Adipose tissue (tissue), 3 donors: ENCODE data around the gene RFC1. TPM values are rescaled to one million over a fixed set of nuclear protein-coding genes. Genes with fewer than 3 reads are reported as not detected.
"Not testable (repeated sequence)": the region's sequence is repeated elsewhere in the genome, so short reads cannot be mapped to it uniquely, and the experiment has no call there.

Experiments
- H3K27ac ChIP-seq: one replicate; pipeline ENCODE4 v1.5.1; 2013; ENCODE audit warnings: low read depth, low read length
- WGBS, 3 donors: extraction: QIAGEN DNeasy Blood & Tissue Kit; methylation state at CpG; one replicate each; pipeline ENCODE4 v1.1.7; 2013; 5-methylcytosine and 5-hydroxymethylcytosine counted together
- polyA plus RNA-seq, 3 donors: library from polyadenylated mRNA; stranded (reverse); fragments of 200-250 nt; gene quantifications; one replicate each; pipeline ENCODE4 v1.2.3, GENCODE V29; 2013
- donor health status: healthy with polysubstance abuse.
- donor health status: Bipolar disorder and iron deficiency.
- donor health status: healthy.

Gene RFC1
- polyA plus RNA-seq, 3 donors = 12.3 to 31.0 (median 12.7) TPM

GRCh38 chr4:39277661-39278060 lies 88.5 kb downstream of the RFC1 start:
- H3K27ac ChIP-seq = not testable (repeated sequence)
- WGBS, 3 donors = 82 to 88% (median 83%) methylated on average over 6 of the region's 6 CpGs

- 94 to 96% (median 95%) methylated on average over 4 of the region's 4 CpGs for WGBS, 3 donors
Observed at GRCh38 chr4:39274503-39274902, 91.7 kb downstream of the RFC1 start.

GRCh38 chr4:39263895-39264294 lies 102.3 kb downstream of the RFC1 start:
- 71 to 86% (median 84%) methylated on average over 2 of the region's 2 CpGs for WGBS, 3 donors
- H3K27ac ChIP-seq = no peak overlapping the region

More at GRCh38 chr4:39274503-39274902, 91.7 kb downstream of the RFC1 start:
- H3K27ac ChIP-seq = no peak overlapping the region

- H3K27ac ChIP-seq = no peak overlapping the region
- 95 to 99% (median 95%) methylated on average over 4 of the region's 4 CpGs for WGBS, 3 donors
Observed at GRCh38 chr4:39259571-39260330, 106.4 kb downstream of the RFC1 start.

GRCh38 chr4:39256436-39256835 lies 109.7 kb downstream of the RFC1 start:
- 36 to 92% (median 86%) methylated on average over 2 of the region's 2 CpGs for WGBS, 3 donors
- no peak overlapping the region for H3K27ac ChIP-seq

- WGBS, 3 donors = 71 to 84% (median 76%) methylated on average over 5 of the region's 5 CpGs
- no peak overlapping the region for H3K27ac ChIP-seq
Observed at GRCh38 chr4:39255871-39256270, 110.3 kb downstream of the RFC1 start.

- no peak overlapping the region for H3K27ac ChIP-seq
- 49 to 53% (median 52%) methylated on average over 2 of the region's 2 CpGs for WGBS, 3 donors
Observed at GRCh38 chr4:39255266-39255665, 110.9 kb downstream of the RFC1 start.

GRCh38 chr4:39243462-39243861 lies 122.7 kb downstream of the RFC1 start:
- 92 to 94% (median 94%) methylated on average over 3 of the region's 3 CpGs for WGBS, 3 donors

More at GRCh38 chr4:39243462-39243861, 122.7 kb downstream of the RFC1 start:
- no peak overlapping the region for H3K27ac ChIP-seq

Other genes with a start within 250 kb of the RFC1 start
- 10 to 100 TPM; 13.6 to 27.4 (median 26.1) TPM for gene WDR19, start 183.8 kb downstream of the RFC1 start, polyA plus RNA-seq
- gene KLB, start 40.6 kb upstream of the RFC1 start, polyA plus RNA-seq = 10 to 100 TPM in 1 of 3 donors, 1 to 10 TPM in 2; 3.9 to 23.6 (median 7.8) TPM
- gene RPL9, start 92.6 kb upstream of the RFC1 start, polyA plus RNA-seq = 1,000 to 10,000 TPM; 1,530 to 3,846 (median 2,121) TPM
- gene LIAS, start 92.7 kb upstream of the RFC1 start, polyA plus RNA-seq = 10 to 100 TPM; 13.8 to 20.4 (median 14.1) TPM
- gene UGDH, start 161.1 kb upstream of the RFC1 start, polyA plus RNA-seq = 10 to 100 TPM; 21.9 to 40.8 (median 34.6) TPM